ENCODE measurements around the gene EPS15. TPM values are rescaled to one million over a fixed set of nuclear protein-coding genes. Genes with fewer than 3 reads are reported as not detected.
"Not testable (repeated sequence)": the region's sequence is repeated elsewhere in the genome, so short reads cannot be mapped to it uniquely, and the experiment has no call there.

The EPS15 gene
- total and polyA plus RNA-seq, 9 of the 15 experiments (the other 6 are each of a cell fraction or from before 2014, with no cell fraction given): 23.1 to 69.0 (median 41.7) TPM

GRCh38 chr1:51564124-51564523 is 45.1 kb upstream of the EPS15 start (continued):
- TF ChIP-seq NR2C2 (CRISPR knock-in tag; IDR thresholded peaks at IDR 0.05) (no peak), NR2C2 (tag; IDR thresholded peaks at IDR 0.05) (peak; percentile 29; the same call in 1 of the 2 replicates), RUNX1 (IDR thresholded peaks at IDR 0.05; ENCODE audit: low read depth) (no peak), ASH1L (IDR thresholded peaks at IDR 0.05; ENCODE audit: borderline replicate concordance, low read depth, partially characterized antibody) (no peak), ESRRA (IDR thresholded peaks at IDR 0.05; ENCODE audit: borderline replicate concordance, low read depth) (peak; percentile 64; the same call in 1 of the 2 replicates), RBM39 (optimal IDR thresholded peaks at IDR 0.05; ENCODE audit: low read depth, low read length) (no peak), ELF1 (tag; IDR thresholded peaks at IDR 0.05) (no peak)

DNA sequence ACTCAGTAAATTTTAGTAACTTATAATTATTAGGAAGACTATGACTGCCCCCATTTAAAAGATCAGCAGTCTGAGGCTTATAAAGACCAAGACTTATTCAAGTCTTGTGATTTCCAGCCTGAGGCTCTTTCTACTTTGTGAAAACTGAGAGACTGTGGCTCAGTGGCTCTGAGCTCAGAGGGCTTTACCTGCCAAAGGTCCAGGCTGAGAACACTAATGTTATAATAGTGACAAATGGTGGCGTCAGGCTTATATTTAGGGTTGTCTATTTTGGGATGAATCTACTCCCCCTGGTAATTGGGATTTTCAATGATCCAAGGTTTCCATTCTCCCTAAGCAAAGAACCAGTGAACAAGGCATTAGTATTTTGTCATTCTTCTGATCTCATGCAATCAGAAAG is 42.6 kb upstream of the EPS15 start:
- no TSS peak for BruUV-seq (replicated peaks)
- peaks cover 4 to 12% of the 10 kb centered on the region in 2 experiments; a peak in 3 of 5 replicates for H3K4me1 ChIP-seq (replicated peaks in 1 of 2; ENCODE audit: control insufficient read depth in 2 of 2, insufficient read depth in 2 of 2, low read length in 2 of 2)
- no peak overlapping the region for H3K4me2 ChIP-seq (ENCODE audit: insufficient read depth, low read length)
- no peak overlapping the region for H3K27ac ChIP-seq (ENCODE audit: extremely low read depth, low read depth, low read length)
- H3K9me1 ChIP-seq (ENCODE audit: control insufficient read depth, insufficient read depth, low read length): no peaks in the 10 kb centered on the region
- H3K27me3 ChIP-seq (ENCODE audit: control insufficient read depth in 2 of 2, insufficient read depth in 2 of 2, low read length in 2 of 2): no peaks in the 10 kb centered on the region
- no peak for TF ChIP-seq L3MBTL2 (IDR thresholded peaks at IDR 0.05)
- TF ChIP-seq STAT5B (CRISPR knock-in tag; IDR thresholded peaks at IDR 0.05): no peak
- TF ChIP-seq KAT7 (CRISPR knock-in tag; IDR thresholded peaks at IDR 0.05; ENCODE audit: borderline replicate concordance): no peak
- no peak for TF ChIP-seq ASH1L (IDR thresholded peaks at IDR 0.05; ENCODE audit: borderline replicate concordance, low read depth, partially characterized antibody)
- no peak for ATAC-seq
- H3K9ac ChIP-seq (ENCODE audit: insufficient read depth in 1 of 2, low read depth in 2 of 2, low read length in 2 of 2): no peak overlapping the region
- no peaks in the 10 kb centered on the region for H3K79me2 ChIP-seq (ENCODE audit: control insufficient read depth, insufficient read depth, low read length)
- no peaks in the 10 kb centered on the region for H3K9me3 ChIP-seq (replicated peaks; ENCODE audit: control insufficient read depth, insufficient read depth, low read depth, low read length)
- H3K36me3 ChIP-seq (ENCODE audit: control insufficient read depth, insufficient read depth, low read length): no peaks in the 10 kb centered on the region; the same call in 2 of the 3 replicates
- ChIA-PET POLR2A (no interaction called here), CTCF (ENCODE audit: low intra/inter-chr PET ratio) (no interaction called here)
- H3K4me3 ChIP-seq: no peak overlapping the region
- WGBS (ENCODE audit: insufficient coverage, low coverage, missing lambda C conversion rate): 100% methylated on average over 1 of the region's 1 CpG
- intact Hi-C loops (cut with micrococcal nuclease): no loop called here
- FAIRE-seq: no peak
- H2AFZ ChIP-seq (ENCODE audit: low read depth, low read length): no peak overlapping the region
- no peak for DNase-seq (ENCODE audit: extremely low read depth in 1 of 4, low spot score in 3 of 4)
- no peaks in the 10 kb centered on the region for H4K20me1 ChIP-seq (replicated peaks; ENCODE audit: control insufficient read depth, insufficient read depth, low read length)
- in situ Hi-C loops (cut with MboI): no loop called here

GRCh38 chr1:51560895-51561294 is 41.8 kb upstream of the EPS15 start:
- in situ Hi-C loops (cut with MboI); H3K9me3 ChIP-seq (replicated peaks; ENCODE audit: control insufficient read depth, insufficient read depth, low read depth, low read length); H4K20me1 ChIP-seq (replicated peaks; ENCODE audit: control insufficient read depth, insufficient read depth, low read length); intact Hi-C loops (cut with micrococcal nuclease); H3K4me1 ChIP-seq (replicated peaks in 1 of 2; ENCODE audit: control insufficient read depth in 2 of 2, insufficient read depth in 2 of 2, low read length in 2 of 2); H3K36me3 ChIP-seq (ENCODE audit: control insufficient read depth, insufficient read depth, low read length); H3K27me3 ChIP-seq (ENCODE audit: control insufficient read depth in 2 of 2, insufficient read depth in 2 of 2, low read length in 2 of 2); H3K9ac ChIP-seq (ENCODE audit: insufficient read depth in 1 of 2, low read depth in 2 of 2, low read length in 2 of 2); FAIRE-seq; H3K4me3 ChIP-seq; DNase-seq (ENCODE audit: extremely low read depth in 1 of 4, low spot score in 3 of 4); H2AFZ ChIP-seq (ENCODE audit: low read depth, low read length); H3K9me1 ChIP-seq (ENCODE audit: control insufficient read depth, insufficient read depth, low read length); CTCF ChIA-PET (ENCODE audit: low intra/inter-chr PET ratio); H3K27ac ChIP-seq (ENCODE audit: extremely low read depth, low read depth, low read length); ATAC-seq; H3K79me2 ChIP-seq (ENCODE audit: control insufficient read depth, insufficient read depth, low read length); POLR2A ChIA-PET; H3K4me2 ChIP-seq (ENCODE audit: insufficient read depth, low read length); BruUV-seq (replicated peaks): not testable (repeated sequence)
- 89% methylated on average over 8 of the region's 8 CpGs for whole genome bisulfite sequencing (ENCODE audit: insufficient coverage, low coverage, missing lambda C conversion rate)

All from K562 (cell line).